HepG2 (cell line): ENCODE results near the gene ST13. TPM values are rescaled to one million over a fixed set of nuclear protein-coding genes. Genes with fewer than 3 reads are reported as not detected.

Source experiments
- BHLHE40 ChIP-seq: IDR thresholded peaks from 2 replicates; pipeline ENCODE4 v1.6.1; 2011; ENCODE audit warnings: low read length, improper control_type of control experiment
- CTCF ChIP-seq: sonication (generic); formaldehyde crosslinking; IDR thresholded peaks from 2 replicates; pipeline ENCODE4 v1.5.0; 2020; ENCODE audit warnings: mild to moderate bottlenecking, missing genetic modification reagents, moderate library complexity
- HOXA3 ChIP-seq: sonication (generic); formaldehyde crosslinking; IDR thresholded peaks from 2 replicates; pipeline ENCODE4 v1.5.0; 2020; ENCODE audit warnings: missing genetic modification reagents
- ISX ChIP-seq: sonication (generic); formaldehyde crosslinking; conservative IDR thresholded peaks from 2 replicates; pipeline ENCODE4 v1.5.0; 2020; ENCODE audit warnings: missing genetic modification reagents
- KDM1A ChIP-seq: IDR thresholded peaks from 2 replicates; pipeline ENCODE4 v1.6.1; 2016; ENCODE audit warnings: missing compliant biosample characterization
- PATZ1 ChIP-seq: sonication (generic); formaldehyde crosslinking; IDR thresholded peaks from 2 replicates; pipeline ENCODE4 v1.4.0; 2020; ENCODE audit warnings: missing genetic modification reagents
- PITX1 ChIP-seq: sonication (generic); formaldehyde crosslinking; IDR thresholded peaks from 2 replicates; pipeline ENCODE4 v1.5.1; 2020; ENCODE audit warnings: mild to moderate bottlenecking, missing genetic modification reagents
- POLR2A ChIP-seq, 2 experiments: IDR thresholded peaks; 2 replicates each; pipeline ENCODE4 v1.6.1; 2011; ENCODE audit warnings: low read depth in 2 of 2, low read length in 2 of 2, mild to moderate bottlenecking in 1 of 2, moderate library complexity in 1 of 2; ENCODE audit not compliant: insufficient read depth in 1 of 2
- RBM22 ChIP-seq: fragments of 200-400 bp; formaldehyde crosslinking; optimal IDR thresholded peaks from 2 replicates; pipeline ENCODE3; 2017; ENCODE audit warnings: mild to moderate bottlenecking, low read length, moderate library complexity
- REXO4 ChIP-seq: sonication (generic); formaldehyde crosslinking; IDR thresholded peaks from 2 replicates; pipeline ENCODE4 v1.8.0; 2022; ENCODE audit warnings: missing genetic modification reagents, mild to moderate bottlenecking, borderline replicate concordance
- XBP1 ChIP-seq: sonication (generic); formaldehyde crosslinking; IDR thresholded peaks from 2 replicates; pipeline ENCODE4 v1.5.0; 2020; ENCODE audit warnings: missing genetic modification reagents
- ZBTB43 ChIP-seq: sonication (generic); formaldehyde crosslinking; conservative IDR thresholded peaks from 2 replicates; pipeline ENCODE4 v1.4.0; 2020; ENCODE audit warnings: missing genetic modification reagents
- ZC3H4 ChIP-seq: sonication (generic); formaldehyde crosslinking; IDR thresholded peaks from 2 replicates; pipeline ENCODE4 v1.4.0; 2020; ENCODE audit warnings: missing genetic modification reagents, borderline replicate concordance
- ZNF138 ChIP-seq: sonication (generic); formaldehyde crosslinking; IDR thresholded peaks from 2 replicates; pipeline ENCODE4 v1.5.0; 2020; ENCODE audit warnings: mild to moderate bottlenecking, low read depth, missing genetic modification reagents
- ZNF44 ChIP-seq: sonication (generic); formaldehyde crosslinking; IDR thresholded peaks from 2 replicates; pipeline ENCODE4 v1.5.1; 2020; ENCODE audit warnings: mild to moderate bottlenecking, missing genetic modification reagents
- ZNF605 ChIP-seq: sonication (generic); formaldehyde crosslinking; IDR thresholded peaks from 2 replicates; pipeline ENCODE4 v1.8.0; 2022; ENCODE audit warnings: mild to moderate bottlenecking, missing genetic modification reagents
- ZNF746 ChIP-seq: sonication (generic); formaldehyde crosslinking; IDR thresholded peaks from 2 replicates; pipeline ENCODE4 v1.8.0; 2022; ENCODE audit warnings: mild to moderate bottlenecking, missing genetic modification reagents
- ZNF749 ChIP-seq: sonication (generic); formaldehyde crosslinking; IDR thresholded peaks from 2 replicates; pipeline ENCODE4 v1.8.0; 2022; ENCODE audit warnings: mild to moderate bottlenecking, missing genetic modification reagents, moderate library complexity, borderline replicate concordance
- ZNF780A ChIP-seq: sonication (generic); formaldehyde crosslinking; IDR thresholded peaks from 2 replicates; pipeline ENCODE4 v1.8.0; 2022; ENCODE audit warnings: mild to moderate bottlenecking, missing genetic modification reagents, moderate library complexity
- ZSCAN31 ChIP-seq: sonication (generic); formaldehyde crosslinking; IDR thresholded peaks from 2 replicates; pipeline ENCODE4 v1.5.0; 2020; ENCODE audit warnings: low read depth, mild to moderate bottlenecking, missing genetic modification reagents
- polyA plus RNA-seq, 8 experiments: library from polyadenylated mRNA; depleted of rRNA in 3 of 8; stranded (reverse) in 7 of 8; unstranded in 1 of 8; fragments of >200 nt; fragmentation: Illumina TruSeq in 4 of 8; extraction: Trizol in 4 of 8; gene quantifications; 2 replicates each; pipeline versions ENCODE4 v1.2.1 to v1.2.3, GENCODE V29; 2011 to 2016; ENCODE audit warnings: low read depth in 4 of 8, missing spikeins in 1 of 8, mixed read lengths in 1 of 8; ENCODE audit not compliant: insufficient read depth in 1 of 8
- total RNA-seq, 5 experiments: library from RNA; depleted of rRNA; stranded (reverse); fragments of >200 nt; fragmentation: Illumina TruSeq; extraction: Trizol; gene quantifications; 2 replicates each; pipeline ENCODE4 v1.2.3, GENCODE V29; 2016; ENCODE audit warnings: low read depth in 1 of 5
- TF ChIP-seq, protein P1 (sequence below): sonication (generic); formaldehyde crosslinking; IDR thresholded peaks from 2 replicates; pipeline ENCODE4 v1.8.1; 2023; ENCODE audit warnings: missing genetic modification reagents, mild to moderate bottlenecking, borderline replicate concordance
- TF ChIP-seq, protein P2 (sequence below): sonication (generic); formaldehyde crosslinking; conservative IDR thresholded peaks from 2 replicates; pipeline ENCODE4 v1.4.0; 2020; ENCODE audit warnings: mild to moderate bottlenecking, missing genetic modification reagents, moderate library complexity

ST13 gene
- total and polyA plus RNA-seq, 2 of the 13 experiments (the other 11 are each of a cell fraction or from before 2014, with no cell fraction given) = 110 to 274 TPM

GRCh38 chr22:40826984-40827741, 29.3 kb downstream of the ST13 start (continued):
- no peak for TF ChIP-seq CTCF (CRISPR knock-in tag)
- no peak for TF ChIP-seq XBP1 (CRISPR knock-in tag)
- no peak for TF ChIP-seq POLR2A (IDR thresholded peaks at IDR 0.05; ENCODE audit: insufficient read depth in 1 of 2, low read depth in 2 of 2, low read length in 2 of 2)
- no peak for TF ChIP-seq ZNF605
- TF ChIP-seq ZNF138 (CRISPR knock-in tag) = no peak
- TF ChIP-seq, protein P1, sequence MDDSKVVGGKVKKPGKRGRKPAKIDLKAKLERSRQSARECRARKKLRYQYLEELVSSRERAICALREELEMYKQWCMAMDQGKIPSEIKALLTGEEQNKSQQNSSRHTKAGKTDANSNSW (CRISPR knock-in tag) = no peak
- no peak for TF ChIP-seq REXO4 (CRISPR knock-in tag)
- TF ChIP-seq RBM22 = no peak
- no peak for TF ChIP-seq HOXA3 (CRISPR knock-in tag)
- TF ChIP-seq KDM1A (CRISPR knock-in tag) = no peak
- no peak for TF ChIP-seq ZNF746
- no peak for TF ChIP-seq ZC3H4
- peak; percentile 46; the same call in 1 of the 2 replicates for TF ChIP-seq PATZ1 (CRISPR knock-in tag)
- no peak for TF ChIP-seq ZNF780A
- no peak for TF ChIP-seq ZBTB43 (CRISPR knock-in tag)
- TF ChIP-seq ZNF44 (CRISPR knock-in tag) = no peak
- TF ChIP-seq ISX (CRISPR knock-in tag) = no peak
- no peak for TF ChIP-seq ZSCAN31 (CRISPR knock-in tag)
- TF ChIP-seq ZNF749 (CRISPR knock-in tag) = no peak
- TF ChIP-seq BHLHE40 = no peak
- TF ChIP-seq, protein P2, sequence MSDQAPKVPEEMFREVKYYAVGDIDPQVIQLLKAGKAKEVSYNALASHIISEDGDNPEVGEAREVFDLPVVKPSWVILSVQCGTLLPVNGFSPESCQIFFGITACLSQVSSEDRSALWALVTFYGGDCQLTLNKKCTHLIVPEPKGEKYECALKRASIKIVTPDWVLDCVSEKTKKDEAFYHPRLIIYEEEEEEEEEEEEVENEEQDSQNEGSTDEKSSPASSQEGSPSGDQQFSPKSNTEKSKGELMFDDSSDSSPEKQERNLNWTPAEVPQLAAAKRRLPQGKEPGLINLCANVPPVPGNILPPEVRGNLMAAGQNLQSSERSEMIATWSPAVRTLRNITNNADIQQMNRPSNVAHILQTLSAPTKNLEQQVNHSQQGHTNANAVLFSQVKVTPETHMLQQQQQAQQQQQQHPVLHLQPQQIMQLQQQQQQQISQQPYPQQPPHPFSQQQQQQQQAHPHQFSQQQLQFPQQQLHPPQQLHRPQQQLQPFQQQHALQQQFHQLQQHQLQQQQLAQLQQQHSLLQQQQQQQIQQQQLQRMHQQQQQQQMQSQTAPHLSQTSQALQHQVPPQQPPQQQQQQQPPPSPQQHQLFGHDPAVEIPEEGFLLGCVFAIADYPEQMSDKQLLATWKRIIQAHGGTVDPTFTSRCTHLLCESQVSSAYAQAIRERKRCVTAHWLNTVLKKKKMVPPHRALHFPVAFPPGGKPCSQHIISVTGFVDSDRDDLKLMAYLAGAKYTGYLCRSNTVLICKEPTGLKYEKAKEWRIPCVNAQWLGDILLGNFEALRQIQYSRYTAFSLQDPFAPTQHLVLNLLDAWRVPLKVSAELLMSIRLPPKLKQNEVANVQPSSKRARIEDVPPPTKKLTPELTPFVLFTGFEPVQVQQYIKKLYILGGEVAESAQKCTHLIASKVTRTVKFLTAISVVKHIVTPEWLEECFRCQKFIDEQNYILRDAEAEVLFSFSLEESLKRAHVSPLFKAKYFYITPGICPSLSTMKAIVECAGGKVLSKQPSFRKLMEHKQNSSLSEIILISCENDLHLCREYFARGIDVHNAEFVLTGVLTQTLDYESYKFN (CRISPR knock-in tag) = peak; percentile 28; the same call in 1 of the 2 replicates
- TF ChIP-seq PITX1 (CRISPR knock-in tag) = no peak
